Kidney epithelial cell (primary cell): ENCODE results near the gene PXDN. TPM values are rescaled to one million over a fixed set of nuclear protein-coding genes. Genes with fewer than 3 reads are reported as not detected.

Experiments
- DNase-seq: peaks from one replicate; pipeline ENCODE4 v3.0.0-alpha.2; 2010; ENCODE audit warnings: low read depth
- H3K27me3 ChIP-seq: 2 replicates; pipeline ENCODE4 v1.6.0; 2011; ENCODE audit warnings: low read length; ENCODE audit not compliant: control insufficient read depth, insufficient read depth
- H3K36me3 ChIP-seq: 2 replicates; pipeline ENCODE4 v1.5.1; 2011; ENCODE audit warnings: low read length; ENCODE audit not compliant: control insufficient read depth, insufficient read depth
- H3K4me3 ChIP-seq: 2 replicates; pipeline ENCODE4 v1.5.1; 2011; ENCODE audit warnings: low read depth, mild to moderate bottlenecking, control low read depth, low read length
- CTCF ChIP-seq: IDR thresholded peaks from 2 replicates; pipeline ENCODE4 v1.5.1; 2011; ENCODE audit warnings: mild to moderate bottlenecking, moderate library complexity, low read length, control low read depth, inconsistent platforms; ENCODE audit not compliant: insufficient read depth, poor library complexity, severe bottlenecking
- total RNA-seq: library from RNA; depleted of rRNA; stranded (reverse); fragments of >200 nt; gene quantifications from 2 replicates; pipeline ENCODE4 v1.2.3, GENCODE V29; 2015

Gene PXDN
- total RNA-seq, 1 donor from 2014 or later: 287 TPM

- Histone ChIP-seq H3K27me3 (no peaks in the 10 kb centered on the region), H3K4me3 (no peak overlapping the region), H3K36me3 (no peaks in the 10 kb centered on the region)
- DNase-seq: peak; percentile 48
- TF ChIP-seq CTCF: peak; percentile 90
Observed at GRCh38 chr2:1591978-1592907, 152.1 kb downstream of the PXDN start.

- Histone ChIP-seq H3K4me3 (no peak overlapping the region), H3K36me3 (no peaks in the 10 kb centered on the region), H3K27me3 (no peaks in the 10 kb centered on the region)
- TF ChIP-seq CTCF: no peak
- no peak for DNase-seq
Observed at GRCh38 chr2:1591461-1591770, 152.9 kb downstream of the PXDN start.

GRCh38 chr2:1590596-1591460 is 153.5 kb downstream of the PXDN start:
- no peak for DNase-seq
- Histone ChIP-seq H3K36me3 (no peaks in the 10 kb centered on the region), H3K4me3 (no peak overlapping the region), H3K27me3 (no peaks in the 10 kb centered on the region)
- TF ChIP-seq CTCF: no peak

- H3K27me3 ChIP-seq: no peaks in the 10 kb centered on the region
- H3K4me3 ChIP-seq: no peak overlapping the region
- no peaks in the 10 kb centered on the region for H3K36me3 ChIP-seq
- DNase-seq: no peak
- TF ChIP-seq CTCF: no peak
Observed at GRCh38 chr2:1588978-1589621, 155.2 kb downstream of the PXDN start.

- Histone ChIP-seq H3K4me3 (no peak overlapping the region), H3K27me3 (no peaks in the 10 kb centered on the region), H3K36me3 (no peaks in the 10 kb centered on the region)
- no peak for DNase-seq
- TF ChIP-seq CTCF: no peak
Observed at GRCh38 chr2:1588051-1588977, 156.0 kb downstream of the PXDN start.
